DMS 273 (cell line): ENCODE results near the gene MED27.

Source experiments
- DNase-seq: peaks from one replicate; lab custom pipeline; 2025; ENCODE audit not compliant: unreplicated experiment; lab: John Stamatoyannopoulos, UW

MED27 gene

DNA sequence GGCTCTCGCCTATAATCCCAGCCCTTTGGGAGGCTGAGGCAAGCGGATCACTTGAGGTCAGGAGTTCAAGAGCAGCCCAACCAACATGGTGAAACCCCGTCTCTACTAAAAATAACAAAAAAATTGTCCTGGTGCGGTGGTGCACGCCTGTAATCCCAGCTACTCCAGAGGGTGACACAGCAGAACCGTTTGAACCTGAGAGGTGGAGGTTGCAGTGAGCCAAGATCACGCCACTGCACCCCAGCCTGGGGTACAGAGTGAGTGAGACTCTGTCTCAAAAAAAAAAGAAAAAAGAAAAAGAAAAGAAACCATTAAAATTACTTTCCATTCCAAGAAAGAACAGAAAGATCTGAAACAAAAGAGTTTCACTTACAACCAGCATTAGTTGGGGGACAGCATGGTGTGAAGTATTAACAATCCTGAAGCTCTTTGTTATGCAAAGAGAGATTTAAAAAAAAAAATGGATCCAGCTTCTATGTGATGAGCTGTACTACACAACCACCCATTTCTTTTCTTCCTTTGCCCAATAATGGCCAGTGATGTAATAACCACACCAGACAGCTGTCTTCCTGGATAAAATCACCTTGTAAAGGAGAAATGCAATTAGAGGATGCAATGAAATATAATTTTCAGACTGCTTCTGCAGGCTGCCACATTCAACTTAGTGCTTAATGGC is 76.9 kb downstream of the MED27 start:
- no peak for DNase-seq

DNA sequence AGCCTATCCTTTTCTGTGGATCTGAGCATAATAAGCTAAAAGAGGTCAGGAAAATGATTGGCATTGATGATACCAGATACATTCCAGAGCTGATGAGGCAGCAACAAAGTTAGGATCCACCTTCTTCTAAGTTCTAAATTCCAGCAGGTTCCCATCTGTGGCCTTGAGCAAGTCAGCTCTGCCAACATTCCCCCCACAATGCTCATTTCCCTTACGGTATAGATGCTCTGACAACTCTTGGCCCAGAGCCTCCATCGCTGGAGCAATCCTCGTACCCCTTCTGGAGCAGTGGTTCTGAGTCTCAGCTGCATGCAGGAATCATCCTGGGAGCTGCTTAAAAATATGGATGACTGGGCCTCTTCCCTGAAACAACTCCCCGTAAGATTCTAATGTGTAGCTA is 78.1 kb downstream of the MED27 start:
- DNase-seq = no peak

DNA sequence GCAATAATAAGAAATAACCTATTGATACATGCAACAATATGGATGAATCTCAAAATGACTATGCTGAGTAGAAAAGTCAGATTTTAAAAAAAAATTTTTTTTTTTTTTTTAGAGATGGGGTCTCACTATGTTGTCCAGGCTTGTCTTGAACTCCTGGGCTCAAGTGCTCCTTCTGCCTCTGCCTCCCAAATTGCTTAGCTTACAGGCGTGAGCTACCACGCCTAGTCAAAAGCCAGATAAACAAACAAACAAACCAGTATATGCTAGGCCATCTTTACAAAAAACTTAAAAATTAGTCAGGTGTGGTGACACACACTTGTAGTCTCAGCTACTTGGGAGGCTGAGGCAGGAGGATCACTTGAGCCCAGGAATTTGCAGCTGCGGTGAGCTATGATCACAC is 79.0 kb downstream of the MED27 start:
- no peak for DNase-seq

DNA sequence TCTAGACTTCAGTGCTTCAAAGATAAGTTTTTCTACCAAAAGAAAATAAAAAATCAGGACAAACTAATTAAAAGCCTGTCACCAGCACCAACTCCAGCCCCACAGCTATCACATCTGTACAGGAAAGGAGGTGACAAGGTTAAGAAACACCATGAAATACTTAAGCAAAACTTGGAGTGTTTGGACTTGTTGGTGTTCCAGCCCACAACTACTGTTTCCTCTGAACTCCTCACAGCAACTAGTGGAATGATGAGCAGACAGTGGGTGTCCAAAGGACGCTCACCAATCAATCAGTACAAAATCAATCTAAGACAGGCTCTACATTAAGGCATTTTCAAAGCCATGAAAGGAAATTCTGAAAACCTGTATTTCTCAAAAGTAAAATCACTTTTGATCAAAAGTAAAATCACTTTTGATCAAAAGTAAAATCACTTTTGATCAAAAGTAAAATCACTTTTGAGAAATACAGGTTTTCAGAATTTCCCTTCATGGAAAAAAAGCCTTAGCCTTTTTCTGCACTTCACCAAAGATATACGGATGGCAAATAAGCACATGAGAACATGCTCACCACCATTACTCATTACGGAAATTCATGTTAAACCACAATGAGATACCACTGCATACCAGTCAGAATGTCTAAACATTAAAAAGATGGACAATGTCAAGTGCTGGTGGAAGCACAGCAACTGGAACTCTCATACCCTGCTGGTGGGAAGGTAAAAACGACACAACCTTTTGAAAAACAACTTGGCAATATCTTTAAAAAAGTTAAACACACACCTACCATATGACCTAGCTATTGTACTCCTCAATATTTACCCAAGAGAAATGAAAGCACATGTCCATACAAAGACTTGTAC is 79.7 kb downstream of the MED27 start:
- no peak for DNase-seq

DNA sequence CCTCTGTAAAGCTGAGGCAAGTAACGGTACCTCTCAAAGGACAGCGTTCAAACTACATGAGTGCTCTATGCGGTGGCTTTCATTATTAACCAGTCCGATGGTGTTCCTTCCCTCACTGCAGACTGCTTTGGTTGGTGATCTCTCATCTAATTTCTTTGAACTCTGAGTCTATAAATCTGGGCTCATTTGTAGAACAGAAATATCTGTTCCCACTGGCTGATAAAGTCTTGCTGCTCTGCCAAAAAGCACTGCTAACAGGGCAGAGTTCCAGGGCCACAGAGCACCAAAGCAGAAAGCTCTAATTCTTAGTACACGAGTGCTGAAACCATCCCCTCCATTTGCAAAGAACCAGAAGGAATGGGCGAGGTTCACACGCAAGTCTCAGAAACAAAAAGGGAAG is 81.9 kb downstream of the MED27 start:
- DNase-seq = no peak

DNA sequence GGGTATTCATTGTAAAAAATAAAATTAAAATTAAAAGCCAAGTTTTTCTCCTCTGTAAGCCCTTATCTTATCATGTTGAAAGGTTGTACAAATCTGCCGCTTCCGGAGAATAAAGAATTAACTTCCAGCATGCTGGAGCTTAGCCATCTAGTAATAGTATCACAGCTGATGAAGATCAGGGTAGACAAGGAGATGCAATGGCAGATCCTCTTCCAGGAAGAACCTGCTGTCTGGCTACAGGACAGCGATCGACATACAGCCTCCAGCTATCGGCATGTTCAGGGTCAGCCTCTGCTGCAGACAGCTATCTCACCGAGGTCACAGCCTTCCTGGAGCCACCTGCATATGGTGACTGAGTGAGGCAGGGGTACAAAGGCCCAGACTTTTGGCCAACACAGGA is 82.6 kb downstream of the MED27 start:
- no peak for DNase-seq

DNA sequence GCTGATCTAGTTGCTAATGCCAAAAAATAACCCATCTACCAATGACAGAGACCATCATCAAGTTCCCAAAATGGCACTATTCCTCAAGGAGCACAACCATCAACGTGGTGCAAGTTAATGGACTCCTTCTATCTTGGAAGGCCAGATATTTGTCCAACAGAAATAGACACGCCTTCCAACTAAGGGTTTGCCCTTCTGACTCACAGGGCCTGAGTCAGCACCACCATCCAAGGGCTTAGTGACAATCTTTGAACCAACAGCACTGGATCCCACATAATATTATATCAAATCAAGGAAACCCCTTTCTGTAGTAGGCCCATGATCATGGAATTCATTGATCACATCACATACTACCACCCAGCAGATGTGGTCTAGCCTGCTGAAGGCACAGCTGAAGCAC is 84.3 kb downstream of the MED27 start:
- DNase-seq = no peak

DNA sequence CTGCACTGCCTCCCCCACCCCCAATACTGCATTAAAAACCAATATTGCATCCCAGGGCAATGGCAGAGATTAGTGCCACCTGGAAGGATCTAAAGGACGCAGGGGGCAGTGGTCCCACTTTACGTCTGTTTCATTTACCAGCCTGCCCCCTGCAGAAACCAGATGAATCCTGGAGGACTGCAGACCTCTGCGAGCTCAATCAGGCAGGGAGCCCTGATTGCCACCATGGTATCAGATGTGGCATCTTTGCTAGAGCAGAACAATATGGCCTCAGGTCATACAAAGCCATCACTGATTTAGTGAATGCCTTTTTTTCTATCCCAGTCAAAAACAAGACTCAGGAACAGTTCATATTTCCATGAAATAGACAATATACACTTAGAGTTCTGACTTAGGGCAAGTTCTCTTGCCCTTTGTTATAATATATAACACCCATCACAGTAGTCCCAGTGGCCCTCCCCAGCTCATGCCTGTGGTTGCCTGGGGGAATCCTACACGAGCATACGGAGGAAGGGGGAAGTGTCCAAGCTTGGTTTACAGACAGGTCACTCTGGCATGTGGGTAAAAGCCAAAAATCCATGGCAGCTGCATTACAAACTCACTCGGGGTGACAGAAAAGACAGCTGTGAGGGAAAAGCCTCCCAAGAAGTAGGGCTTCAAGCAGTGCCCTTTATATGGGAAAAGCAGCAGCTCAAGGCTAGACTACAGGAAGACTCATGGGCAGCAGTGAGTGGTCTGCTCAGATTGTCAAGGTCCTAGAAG is 85.1 kb downstream of the MED27 start:
- DNase-seq = no peak

DNA sequence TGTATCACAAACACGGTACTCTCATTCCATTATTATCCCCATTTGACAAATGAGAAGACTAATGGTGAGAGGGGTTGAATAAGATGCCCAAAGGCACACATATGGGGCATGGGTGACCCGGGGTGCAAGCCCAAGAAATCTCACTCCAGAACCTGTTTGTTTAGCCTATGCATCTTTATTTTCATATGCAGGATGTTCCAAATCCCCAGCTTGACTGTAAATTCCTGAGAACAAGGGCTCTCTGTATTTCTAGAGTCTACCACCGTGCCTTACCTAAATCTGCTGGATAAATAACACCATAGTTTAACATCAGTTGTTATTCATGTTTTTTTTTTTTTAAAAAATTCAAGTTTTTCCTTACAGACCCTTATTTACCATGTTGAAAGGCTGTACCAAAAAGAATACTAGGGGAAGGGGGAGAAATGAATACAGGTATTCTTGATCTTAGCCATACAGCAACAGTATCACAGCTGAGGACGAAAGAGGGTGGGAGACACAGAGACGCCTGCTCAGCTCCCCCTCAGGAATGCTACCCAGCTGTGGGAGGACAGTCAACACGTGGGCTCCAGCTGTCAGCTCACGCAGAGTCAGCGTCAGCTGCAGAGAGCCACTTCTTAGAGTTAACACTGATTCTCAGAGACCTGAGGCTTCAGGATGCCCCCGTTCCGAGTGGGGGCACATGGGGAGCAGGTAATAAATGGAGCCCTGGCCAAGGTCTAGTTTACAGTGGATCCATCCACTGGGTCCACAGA is 86.6 kb downstream of the MED27 start:
- no peak for DNase-seq

DNA sequence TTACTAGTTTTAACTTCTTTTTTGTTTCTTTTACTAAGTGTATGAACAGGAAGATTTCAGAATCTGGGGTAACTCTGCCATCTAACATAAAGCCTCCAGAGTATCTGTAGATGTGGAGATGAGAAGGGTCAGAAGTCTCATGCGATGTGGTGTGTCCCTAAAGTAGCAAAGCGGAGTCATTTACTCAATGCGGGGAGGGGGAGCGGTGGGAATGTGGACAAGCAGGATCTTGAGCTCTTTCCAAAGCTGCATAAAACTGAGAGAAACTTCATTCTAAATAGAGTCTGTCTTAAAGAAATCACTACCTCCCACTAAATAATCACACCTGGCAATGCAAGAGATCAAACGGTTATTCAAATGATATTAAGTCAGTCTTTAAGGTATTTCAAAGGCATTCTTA is 92.4 kb downstream of the MED27 start:
- no peak for DNase-seq

DNA sequence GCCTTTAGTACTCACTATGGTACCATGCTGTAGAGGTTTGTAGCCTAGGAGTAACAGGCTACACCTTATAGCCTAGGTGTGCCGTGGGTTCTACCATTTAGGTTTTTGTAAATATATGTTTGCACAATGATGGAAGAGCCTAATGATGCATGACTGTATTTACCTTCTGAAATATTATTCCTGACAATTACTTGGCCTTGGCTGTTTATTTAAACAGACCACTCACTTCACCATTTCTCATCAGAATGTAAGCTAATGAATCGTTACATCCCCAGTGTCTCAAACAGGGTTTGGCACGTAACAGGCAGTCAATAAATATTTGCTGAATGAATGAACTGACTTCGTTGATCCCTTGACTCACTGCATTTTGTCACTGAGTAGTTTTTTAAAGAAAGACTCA is 93.1 kb downstream of the MED27 start:
- DNase-seq = no peak

DNA sequence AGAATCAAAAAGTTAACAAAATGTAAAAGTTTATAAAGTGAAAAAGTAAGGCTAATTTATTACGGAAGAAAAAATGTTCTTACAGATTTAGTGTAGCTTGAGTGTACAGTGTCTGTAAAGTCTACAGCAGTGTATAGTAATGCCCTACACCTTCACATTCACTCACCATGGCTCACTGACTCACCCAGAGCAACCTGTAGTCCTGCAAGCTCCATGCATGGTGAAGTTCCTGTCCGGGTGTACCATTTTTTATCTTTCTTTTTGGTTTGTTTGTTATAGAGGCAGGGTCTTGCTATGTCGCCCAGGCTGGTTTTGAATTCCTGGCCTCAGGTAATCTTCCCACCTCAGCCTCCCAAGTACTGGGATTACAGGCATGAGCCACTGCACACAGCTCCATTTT is 93.6 kb downstream of the MED27 start:
- no peak for DNase-seq

DNA sequence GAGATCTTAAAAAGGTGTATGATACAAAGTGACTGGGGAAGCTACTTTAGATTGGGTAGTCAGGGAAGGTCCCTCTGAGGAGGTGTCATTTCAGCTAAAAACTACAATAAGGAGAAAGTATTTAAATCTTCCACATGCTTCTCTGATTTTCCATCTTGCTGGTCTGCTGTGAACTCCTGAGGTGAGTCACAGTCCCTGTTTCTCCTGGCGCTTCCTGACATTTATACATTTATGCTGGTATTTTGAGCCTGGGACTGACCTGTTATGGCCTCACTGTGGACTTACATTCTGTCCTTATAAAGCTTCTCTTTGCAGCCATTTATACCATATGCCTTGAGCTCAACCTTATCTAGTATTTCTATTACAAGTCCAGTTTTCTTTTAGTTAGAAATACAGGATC is 95.1 kb downstream of the MED27 start:
- no peak for DNase-seq

DNA sequence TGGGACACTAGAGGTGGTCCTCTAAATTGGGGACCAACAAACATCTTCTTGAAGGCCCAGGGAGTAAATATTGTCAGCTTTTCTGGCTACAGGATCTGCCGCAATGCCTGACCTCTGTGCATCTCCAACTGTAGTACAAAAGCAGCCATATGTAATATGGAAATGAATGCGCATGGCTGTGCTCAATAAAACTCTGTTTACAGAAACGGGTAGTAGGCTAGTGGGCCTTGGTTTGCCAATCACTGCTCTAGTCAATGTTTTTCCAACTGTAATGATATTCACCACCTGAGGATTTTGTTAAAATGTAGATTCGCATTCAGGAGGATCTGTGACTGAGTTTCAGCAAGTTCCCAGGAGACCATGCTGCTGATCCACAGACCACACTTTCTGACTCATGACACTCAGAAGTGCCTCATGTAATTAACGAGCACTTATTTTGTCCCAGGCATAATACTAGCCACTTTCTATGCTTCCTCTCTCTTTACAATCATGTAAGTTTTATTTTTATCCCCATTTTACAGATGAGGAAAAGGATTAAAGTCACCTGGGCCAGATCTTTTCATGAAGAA is 96.9 kb downstream of the MED27 start:
- no peak for DNase-seq

DNA sequence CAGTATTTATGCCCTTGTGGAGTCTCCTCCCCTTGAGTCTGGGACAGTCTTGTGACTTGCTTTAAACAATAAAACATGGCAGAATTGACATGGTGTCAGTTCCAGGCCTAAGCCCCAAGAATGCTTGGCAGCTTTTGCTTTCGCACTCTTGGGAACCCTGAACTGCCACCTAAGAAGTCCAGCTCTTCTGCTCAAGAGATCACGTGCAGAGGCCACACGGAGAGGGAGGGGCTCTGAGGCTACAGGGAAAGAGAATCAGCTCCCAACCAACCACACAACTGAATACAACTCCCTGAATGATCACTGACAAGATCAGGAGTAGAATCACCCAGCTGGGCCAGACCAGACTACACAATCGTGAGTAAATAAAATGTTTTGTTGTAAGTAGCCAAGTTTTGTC is 97.6 kb downstream of the MED27 start:
- no peak for DNase-seq

DNA sequence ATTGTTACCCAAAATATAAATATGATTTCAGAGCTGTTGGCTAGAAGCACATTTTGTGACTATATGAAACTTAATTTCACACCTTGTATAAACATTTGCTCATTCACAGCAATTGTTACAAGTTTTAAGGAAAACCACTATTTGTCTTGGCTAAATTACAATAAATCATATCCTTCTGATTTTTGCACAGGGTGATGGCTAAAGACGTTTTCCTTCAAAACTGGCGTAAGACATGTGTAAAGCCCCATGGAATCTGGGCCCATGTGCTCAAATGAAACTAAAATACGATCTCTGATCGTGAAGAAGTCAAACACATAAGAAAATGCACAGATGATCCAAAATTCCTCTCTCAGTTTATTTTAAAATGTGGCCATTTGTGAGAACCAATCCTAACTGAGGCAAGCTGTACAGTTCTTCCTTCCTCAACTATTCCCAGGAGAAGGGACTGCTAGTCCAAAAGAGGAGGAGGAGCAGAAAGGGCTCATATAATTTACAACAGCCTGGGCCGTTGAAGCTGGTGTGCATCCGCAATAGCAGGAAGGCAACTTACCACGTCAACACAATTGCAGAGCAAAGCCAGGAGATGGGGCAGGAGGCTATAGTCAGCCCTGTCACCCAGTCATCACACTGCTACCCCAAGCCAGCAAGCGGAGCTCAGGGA is 98.4 kb downstream of the MED27 start:
- DNase-seq = no peak

DNA sequence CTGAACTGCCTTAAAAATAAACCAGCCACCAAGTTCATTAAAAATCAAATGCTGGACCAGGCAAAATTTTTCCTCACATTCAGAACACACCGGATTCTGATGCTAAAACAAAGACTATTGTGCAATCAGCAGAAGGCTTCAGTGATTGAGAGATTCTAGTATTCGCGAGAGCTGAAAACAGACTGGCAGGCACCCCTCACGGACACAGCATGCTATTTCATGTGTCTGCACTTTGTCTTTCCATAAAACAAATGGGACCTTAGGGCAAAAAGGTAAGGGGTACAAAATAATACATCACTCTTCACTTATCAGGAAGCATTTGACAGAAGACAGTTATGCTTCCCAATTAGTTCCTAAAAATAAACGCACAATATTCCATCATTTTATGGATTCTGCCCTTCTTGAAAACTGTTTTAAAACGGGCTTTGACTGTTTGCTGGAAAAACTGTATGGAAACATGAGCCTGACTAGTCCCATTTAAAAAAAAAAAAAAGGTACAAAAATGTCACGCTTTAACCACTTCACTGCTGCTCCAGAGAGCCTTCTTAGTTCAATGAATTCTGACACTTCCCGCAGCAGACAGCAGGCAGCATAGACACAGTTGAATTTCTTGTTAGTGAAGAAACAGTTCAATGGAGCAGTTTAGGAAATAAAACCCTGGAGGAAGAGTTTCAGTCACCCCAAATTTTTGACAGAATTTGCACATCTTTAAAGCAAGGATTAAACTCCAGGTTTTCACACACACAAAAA is 99.2 kb downstream of the MED27 start:
- DNase-seq = no peak

DNA sequence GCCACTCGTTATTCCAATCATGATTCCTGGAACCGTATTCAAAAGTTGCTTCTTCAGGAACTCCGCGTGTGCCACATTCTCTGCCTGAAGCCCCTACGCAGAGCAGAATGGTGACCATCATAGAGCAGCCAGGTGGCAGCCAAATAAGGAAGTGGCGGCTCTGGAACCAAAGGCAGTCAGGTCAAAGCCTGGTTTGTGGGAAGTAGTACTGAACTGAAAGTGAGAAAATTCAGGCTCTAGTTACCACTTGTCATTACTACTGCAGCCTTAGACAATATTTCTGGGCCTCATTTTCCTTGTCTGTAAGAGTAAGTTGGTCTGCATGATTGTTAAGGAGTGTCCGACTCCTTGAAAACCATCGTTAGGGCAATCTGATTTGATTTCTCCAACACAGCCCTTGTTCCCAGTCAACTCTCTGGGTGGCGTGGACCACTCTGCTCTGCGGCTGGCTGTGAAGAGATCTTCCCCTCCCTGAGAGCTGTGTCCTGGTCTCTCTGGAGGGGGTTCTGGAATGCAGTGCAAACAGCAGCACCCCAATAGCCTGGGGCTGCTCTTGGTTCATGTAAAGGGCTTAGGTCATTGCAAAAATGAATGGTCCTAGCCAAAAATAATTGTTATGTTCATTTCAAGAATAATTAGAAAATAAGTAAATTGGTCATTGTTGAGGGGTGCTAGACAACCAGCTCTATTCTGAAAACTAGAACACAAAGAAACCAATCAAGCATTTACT is 102.4 kb downstream of the MED27 start:
- no peak for DNase-seq
